ENCODE results near the gene PSMA6.

- no peak for TF ChIP-seq PRDM15 (CRISPR knock-in tag; IDR thresholded peaks at IDR 0.05)
- no peak for TF ChIP-seq SP1 (CRISPR knock-in tag; conservative IDR thresholded peaks at IDR 0.05)
- no peak for TF ChIP-seq CTCF (IDR thresholded peaks at IDR 0.05)
- TF ChIP-seq, protein P1, sequence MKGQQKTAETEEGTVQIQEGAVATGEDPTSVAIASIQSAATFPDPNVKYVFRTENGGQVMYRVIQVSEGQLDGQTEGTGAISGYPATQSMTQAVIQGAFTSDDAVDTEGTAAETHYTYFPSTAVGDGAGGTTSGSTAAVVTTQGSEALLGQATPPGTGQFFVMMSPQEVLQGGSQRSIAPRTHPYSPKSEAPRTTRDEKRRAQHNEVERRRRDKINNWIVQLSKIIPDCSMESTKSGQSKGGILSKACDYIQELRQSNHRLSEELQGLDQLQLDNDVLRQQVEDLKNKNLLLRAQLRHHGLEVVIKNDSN (CRISPR knock-in tag; IDR thresholded peaks at IDR 0.05) = no peak
- no peak for TF ChIP-seq ZBTB43 (CRISPR knock-in tag; IDR thresholded peaks at IDR 0.05)
- TF ChIP-seq TEAD1 (CRISPR knock-in tag; IDR thresholded peaks at IDR 0.05) = no peak
- no peak for TF ChIP-seq ETV6 (CRISPR knock-in tag; IDR thresholded peaks at IDR 0.05)
- no peak for TF ChIP-seq STAT6 (CRISPR knock-in tag; conservative IDR thresholded peaks at IDR 0.05; ENCODE audit: low read depth)
- TF ChIP-seq ZNF263 (CRISPR knock-in tag; IDR thresholded peaks at IDR 0.05; ENCODE audit: low read depth) = no peak
- TF ChIP-seq, protein P2, sequence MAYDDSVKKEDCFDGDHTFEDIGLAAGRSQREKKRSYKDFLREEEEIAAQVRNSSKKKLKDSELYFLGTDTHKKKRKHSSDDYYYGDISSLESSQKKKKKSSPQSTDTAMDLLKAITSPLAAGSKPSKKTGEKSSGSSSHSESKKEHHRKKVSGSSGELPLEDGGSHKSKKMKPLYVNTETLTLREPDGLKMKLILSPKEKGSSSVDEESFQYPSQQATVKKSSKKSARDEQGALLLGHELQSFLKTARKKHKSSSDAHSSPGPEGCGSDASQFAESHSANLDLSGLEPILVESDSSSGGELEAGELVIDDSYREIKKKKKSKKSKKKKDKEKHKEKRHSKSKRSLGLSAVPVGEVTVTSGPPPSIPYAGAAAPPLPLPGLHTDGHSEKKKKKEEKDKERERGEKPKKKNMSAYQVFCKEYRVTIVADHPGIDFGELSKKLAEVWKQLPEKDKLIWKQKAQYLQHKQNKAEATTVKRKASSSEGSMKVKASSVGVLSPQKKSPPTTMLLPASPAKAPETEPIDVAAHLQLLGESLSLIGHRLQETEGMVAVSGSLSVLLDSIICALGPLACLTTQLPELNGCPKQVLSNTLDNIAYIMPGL (CRISPR knock-in tag; IDR thresholded peaks at IDR 0.05) = no peak
- TF ChIP-seq ZNF232 (CRISPR knock-in tag; IDR thresholded peaks at IDR 0.05) = no peak
- no peak for TF ChIP-seq ATF2 (CRISPR knock-in tag; IDR thresholded peaks at IDR 0.05; ENCODE audit: borderline replicate concordance, low read depth)
Measured at GRCh38 chr14:35326375-35326774, 34.2 kb downstream of the PSMA6 start.
